Keratinocyte (primary cell): Measurements from ENCODE around the gene TFCP2L1. TPM values are rescaled to one million over a fixed set of nuclear protein-coding genes. Genes with fewer than 3 reads are reported as not detected.

Experiments used
- DNase-seq: peaks from one replicate; pipeline ENCODE4 v3.0.0-alpha.2; 2011; ENCODE audit warnings: low read depth, missing footprints, low spot score
- FAIRE-seq: peaks from 2 replicates; lab custom pipeline; 2011; peaks lifted over from hg19 to GRCh38; lab: Jason Lieb, UNC
- H2AFZ ChIP-seq: 2 replicates; pipeline ENCODE4 v1.6.0; 2012; ENCODE audit warnings: low read length, control low read depth, inconsistent platforms; ENCODE audit not compliant: control insufficient read depth
- H3K27ac ChIP-seq: 2 replicates; pipeline ENCODE4 v1.5.1; 2011; ENCODE audit warnings: low read length; ENCODE audit not compliant: control insufficient read depth, insufficient read depth
- H3K27me3 ChIP-seq: 3 replicates; pipeline ENCODE4 v1.6.0; 2011; ENCODE audit warnings: low read length; ENCODE audit not compliant: control insufficient read depth, insufficient read depth; ENCODE audit errors: extremely low read depth
- H3K36me3 ChIP-seq, 2 experiments: 2 replicates in 1 of 2; 3 replicates in 1 of 2; pipeline ENCODE4 v1.5.1; 2011; ENCODE audit warnings: low read length in 2 of 2, mild to moderate bottlenecking in 1 of 2; ENCODE audit not compliant: control insufficient read depth in 2 of 2, insufficient read depth in 2 of 2; ENCODE audit errors: extremely low read depth in 1 of 2
- H3K4me1 ChIP-seq: 3 replicates; pipeline ENCODE4 v1.5.1; 2011; ENCODE audit warnings: low read length; ENCODE audit not compliant: control insufficient read depth, insufficient read depth; ENCODE audit errors: extremely low read depth
- H3K4me2 ChIP-seq: 3 replicates; pipeline ENCODE4 v1.6.0; 2011; ENCODE audit warnings: low read depth, low read length; ENCODE audit not compliant: control insufficient read depth, insufficient read depth; ENCODE audit errors: extremely low read depth
- H3K4me3 ChIP-seq, 3 experiments: fragments of 200-600 bp in 1 of 3; sonication (generic) in 1 of 3; 2 replicates in 2 of 3; 3 replicates in 1 of 3; pipeline ENCODE4 v1.5.1; 2011 to 2016; ENCODE audit warnings: low read length in 3 of 3, mild to moderate bottlenecking in 3 of 3, control low read depth in 2 of 3, inconsistent platforms in 1 of 3, low read depth in 1 of 3, mixed read lengths in 1 of 3, mixed run types in 1 of 3, moderate library complexity in 1 of 3; ENCODE audit not compliant: control insufficient read depth in 2 of 3, insufficient read depth in 2 of 3; ENCODE audit errors: extremely low read depth in 1 of 3
- H3K79me2 ChIP-seq: 2 replicates; pipeline ENCODE4 v1.6.0; 2012; ENCODE audit warnings: low read length; ENCODE audit not compliant: control insufficient read depth, insufficient read depth
- H3K9ac ChIP-seq: 3 replicates; pipeline ENCODE4 v1.6.0; 2011; ENCODE audit warnings: low read length; ENCODE audit not compliant: control insufficient read depth, insufficient read depth; ENCODE audit errors: extremely low read depth
- H3K9me1 ChIP-seq: 3 replicates; pipeline ENCODE4 v1.6.0; 2011; ENCODE audit warnings: low read length; ENCODE audit not compliant: control insufficient read depth, insufficient read depth; ENCODE audit errors: extremely low read depth
- H3K9me3 ChIP-seq: 2 replicates; pipeline ENCODE4 v1.5.1; 2012; ENCODE audit warnings: low read depth, low read length; ENCODE audit not compliant: control insufficient read depth
- H4K20me1 ChIP-seq: 3 replicates; pipeline ENCODE4 v1.6.0; 2011; ENCODE audit warnings: low read length; ENCODE audit not compliant: control insufficient read depth, insufficient read depth; ENCODE audit errors: extremely low read depth
- EZH2 ChIP-seq: IDR thresholded peaks from one replicate; pipeline ENCODE4 v1.6.1; 2012; ENCODE audit warnings: inconsistent platforms, mild to moderate bottlenecking, low read length, moderate library complexity
- dilution Hi-C: fragments of 300-500 bp; cut with MboI; formaldehyde crosslinking; loops from one replicate; pipeline ENCODE4 v1.7.0; 2020; ENCODE audit warnings: low sequenced_read_pairs; ENCODE audit not compliant: extremely low pct_ligation_motif_present
- polyA plus RNA-seq, 5 experiments: library from polyadenylated mRNA; depleted of rRNA in 3 of 5; stranded (reverse) in 3 of 5; stranded (forward) in 1 of 5; unstranded in 1 of 5; fragments of >200 nt; gene quantifications; 1 replicate in 1 of 5; 2 replicates in 3 of 5; 3 replicates in 1 of 5; pipeline versions ENCODE4 v1.2.1 to v1.2.3, GENCODE V29; 2011 to 2012; ENCODE audit warnings: missing spikeins in 2 of 5, low read depth in 1 of 5, low replicate concordance in 1 of 5
- TF ChIP-seq, protein P1 (sequence below), 3 experiments: IDR thresholded peaks in 1 of 3; conservative IDR thresholded peaks in 1 of 3; optimal IDR thresholded peaks in 1 of 3; 2 replicates in 2 of 3; 3 replicates in 1 of 3; pipeline versions ENCODE3 to v1.5.1; 2011; ENCODE audit warnings: low read length in 3 of 3, mild to moderate bottlenecking in 3 of 3, moderate library complexity in 2 of 3, control low read depth in 1 of 3, inconsistent platforms in 1 of 3; ENCODE audit not compliant: insufficient read depth in 2 of 3; ENCODE audit errors: extremely low read depth in 1 of 3

Gene TFCP2L1
- polyA plus RNA-seq, 1 donor (not counting 4 experiments of a cell fraction or from before 2014, with no cell fraction given) = 29.4 TPM

DNA sequence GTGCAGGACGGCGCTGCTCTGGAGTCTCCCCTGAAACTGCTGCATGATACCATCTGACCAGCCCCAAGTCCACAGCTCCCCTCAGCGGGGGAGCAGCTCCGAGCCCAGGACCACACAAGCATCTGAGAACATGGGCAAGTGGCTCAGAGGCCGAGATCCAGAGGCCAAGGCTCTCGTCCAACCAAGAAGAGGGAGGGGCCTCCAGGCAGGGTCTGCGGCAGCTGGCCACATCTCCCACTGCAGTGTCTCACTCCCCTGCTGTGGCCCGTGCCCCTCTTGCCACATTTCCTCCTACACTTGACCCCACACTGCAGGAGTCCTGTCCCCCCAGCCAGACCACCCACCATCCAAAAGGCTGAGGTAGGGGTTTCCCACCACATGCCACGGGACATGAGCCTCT is 50.2 kb downstream of the TFCP2L1 start:
- H3K36me3 ChIP-seq = peaks cover 42 to 50% of the 10 kb centered on the region in 2 experiments
- FAIRE-seq = no peak

DNA sequence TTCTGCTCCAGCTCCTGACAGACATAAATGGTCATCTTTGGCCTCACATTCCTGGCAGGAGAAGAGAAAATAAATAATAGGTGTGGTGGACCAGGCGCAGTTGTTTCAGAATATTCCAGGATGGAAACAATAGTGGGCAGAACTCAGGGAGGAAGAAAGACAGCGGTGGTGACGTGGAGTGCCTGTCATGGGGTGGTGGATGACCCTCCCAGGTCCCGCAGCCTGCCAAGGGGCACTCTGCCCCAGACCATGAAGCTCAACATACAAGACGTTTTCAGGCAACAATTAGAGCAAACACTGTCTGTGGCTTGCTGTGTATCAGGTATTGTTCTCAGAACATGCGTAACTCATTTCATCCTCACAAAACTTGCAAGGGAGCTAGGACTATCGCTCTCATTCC is 50.9 kb downstream of the TFCP2L1 start:
- Histone ChIP-seq H4K20me1 (no peaks in the 10 kb centered on the region), H3K27ac (no peak overlapping the region), H3K4me2 (no peak overlapping the region), H3K9me3 (no peaks in the 10 kb centered on the region), H3K4me1 (no peaks in the 10 kb centered on the region), H3K4me3 (no peak overlapping the region), H3K36me3 (peaks cover 39 to 44% of the 10 kb centered on the region in 2 experiments), H3K9me1 (no peaks in the 10 kb centered on the region), H2AFZ (no peak overlapping the region), H3K9ac (no peak overlapping the region), H3K79me2 (no peaks in the 10 kb centered on the region), H3K27me3 (no peaks in the 10 kb centered on the region)
- dilution Hi-C loops = no loop called here
- DNase-seq (no peak), FAIRE-seq (no peak)
- TF ChIP-seq, protein P1, sequence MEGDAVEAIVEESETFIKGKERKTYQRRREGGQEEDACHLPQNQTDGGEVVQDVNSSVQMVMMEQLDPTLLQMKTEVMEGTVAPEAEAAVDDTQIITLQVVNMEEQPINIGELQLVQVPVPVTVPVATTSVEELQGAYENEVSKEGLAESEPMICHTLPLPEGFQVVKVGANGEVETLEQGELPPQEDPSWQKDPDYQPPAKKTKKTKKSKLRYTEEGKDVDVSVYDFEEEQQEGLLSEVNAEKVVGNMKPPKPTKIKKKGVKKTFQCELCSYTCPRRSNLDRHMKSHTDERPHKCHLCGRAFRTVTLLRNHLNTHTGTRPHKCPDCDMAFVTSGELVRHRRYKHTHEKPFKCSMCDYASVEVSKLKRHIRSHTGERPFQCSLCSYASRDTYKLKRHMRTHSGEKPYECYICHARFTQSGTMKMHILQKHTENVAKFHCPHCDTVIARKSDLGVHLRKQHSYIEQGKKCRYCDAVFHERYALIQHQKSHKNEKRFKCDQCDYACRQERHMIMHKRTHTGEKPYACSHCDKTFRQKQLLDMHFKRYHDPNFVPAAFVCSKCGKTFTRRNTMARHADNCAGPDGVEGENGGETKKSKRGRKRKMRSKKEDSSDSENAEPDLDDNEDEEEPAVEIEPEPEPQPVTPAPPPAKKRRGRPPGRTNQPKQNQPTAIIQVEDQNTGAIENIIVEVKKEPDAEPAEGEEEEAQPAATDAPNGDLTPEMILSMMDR (optimal IDR thresholded peaks at IDR 0.05 in 1 of 3, IDR thresholded peaks at IDR 0.05 in 1 of 3, conservative IDR thresholded peaks at IDR 0.05 in 1 of 3; ENCODE audit: extremely low read depth in 1 of 3, insufficient read depth in 2 of 3, low read length in 3 of 3) = no peak
- no peak for TF ChIP-seq EZH2

More for the DNA sequence above, 50.2 kb downstream of the TFCP2L1 start:
- TF ChIP-seq, protein P1 (optimal IDR thresholded peaks at IDR 0.05 in 1 of 3, IDR thresholded peaks at IDR 0.05 in 1 of 3, conservative IDR thresholded peaks at IDR 0.05 in 1 of 3; ENCODE audit: extremely low read depth in 1 of 3, insufficient read depth in 2 of 3, low read length in 3 of 3) = no peak
- no peak for TF ChIP-seq EZH2
- Histone ChIP-seq H2AFZ (no peak overlapping the region), H3K9me3 (no peaks in the 10 kb centered on the region), H3K79me2 (no peaks in the 10 kb centered on the region), H3K4me2 (no peak overlapping the region), H3K9me1 (no peaks in the 10 kb centered on the region), H3K27me3 (no peaks in the 10 kb centered on the region), H3K4me3 (no peak overlapping the region), H3K9ac (no peak overlapping the region), H4K20me1 (no peaks in the 10 kb centered on the region), H3K4me1 (no peaks in the 10 kb centered on the region), H3K27ac (no peak overlapping the region)
- DNase-seq = no peak
- dilution Hi-C loops = no loop called here
